Lung (tissue), 12 donors: ENCODE results near the gene PRPH2. TPM values are rescaled to one million over a fixed set of nuclear protein-coding genes. Genes with fewer than 3 reads are reported as not detected.
A peak's percentile ranks its signal among the peaks of the same experiment; 100 is the strongest.

ENCODE experiments used
- ATAC-seq: fragments of 200-7000 bp; cut with Tn5 transposase; one replicate; pipeline ENCODE4 v1.9.1; 2020; ENCODE audit warnings: moderate number of reproducible peaks; ENCODE audit not compliant: insufficient read depth, low FRiP score
- DNase-seq, 3 donors: peaks; one replicate each; pipeline ENCODE4 v3.0.0-alpha.2; 2013 to 2017
- H3K27ac ChIP-seq, 2 donors: one replicate each; pipeline ENCODE4 v1.5.1; 2013; ENCODE audit warnings: mild to moderate bottlenecking in 2 of 2, moderate library complexity in 2 of 2, control low read depth in 1 of 2, inconsistent platforms in 1 of 2, low read depth in 1 of 2, low read length in 1 of 2
- H3K27me3 ChIP-seq, 3 donors: one replicate each; pipeline ENCODE4 v1.5.1; 2013; ENCODE audit warnings: low read length in 2 of 3; ENCODE audit not compliant: control insufficient read depth in 3 of 3, insufficient read depth in 3 of 3
- H3K36me3 ChIP-seq, 4 donors: one replicate each; pipeline ENCODE4 v1.5.1; 2013; ENCODE audit warnings: low read length in 4 of 4, mild to moderate bottlenecking in 1 of 4, moderate library complexity in 1 of 4; ENCODE audit not compliant: control insufficient read depth in 4 of 4, insufficient read depth in 4 of 4
- H3K4me1 ChIP-seq, 5 donors: one replicate each; pipeline ENCODE4 v1.5.1; 2013; ENCODE audit warnings: low read length in 5 of 5, mild to moderate bottlenecking in 2 of 5, moderate library complexity in 1 of 5; ENCODE audit not compliant: control insufficient read depth in 5 of 5, insufficient read depth in 5 of 5
- H3K4me3 ChIP-seq: one replicate; pipeline ENCODE4 v1.5.1; 2013; ENCODE audit warnings: mild to moderate bottlenecking, control low read depth, moderate library complexity
- H3K9ac ChIP-seq, 2 donors: one replicate each; pipeline ENCODE4 v1.5.1; 2013; ENCODE audit warnings: low read length in 2 of 2, control low read depth in 1 of 2; ENCODE audit not compliant: insufficient read depth in 1 of 2
- H3K9me3 ChIP-seq, 4 donors: one replicate each; pipeline ENCODE4 v1.5.1; 2013; ENCODE audit warnings: low read length in 3 of 4, mild to moderate bottlenecking in 1 of 4, moderate library complexity in 1 of 4; ENCODE audit not compliant: control insufficient read depth in 4 of 4, insufficient read depth in 3 of 4
- WGBS, 2 donors: extraction: QIAGEN DNeasy Blood & Tissue Kit; methylation state at CpG; one replicate each; pipeline ENCODE4 v1.1.7; 2013; 5-methylcytosine and 5-hydroxymethylcytosine counted together
- polyA plus RNA-seq, 2 donors: library from polyadenylated mRNA; stranded (reverse); fragments of 200-250 nt; gene quantifications; one replicate each; pipeline ENCODE4 v1.2.1, GENCODE V29; 2013
- total RNA-seq, 2 donors: library from RNA; depleted of rRNA in 1 of 2; stranded (reverse); fragments of >200 nt in 1 of 2; gene quantifications; one replicate each; pipeline ENCODE4 v1.2.1, GENCODE V29; 2014 to 2021
- TF ChIP-seq, protein P1 (sequence below): IDR thresholded peaks from 2 replicates; pipeline ENCODE4 v1.5.1; 2012; ENCODE audit warnings: mild to moderate bottlenecking; ENCODE audit errors: control extremely low read depth, extremely low read depth
- donor health status: control.
- donor health status: control.
- donor health status: Bipolar disorder and iron deficiency.
- donor health status: healthy.
- donor health status: DM: yes; HTN: yes; CAD: no.

PRPH2 gene
- total and polyA plus RNA-seq, 4 donors = 0.31 to 2.6 (median 1.1) TPM

DNA sequence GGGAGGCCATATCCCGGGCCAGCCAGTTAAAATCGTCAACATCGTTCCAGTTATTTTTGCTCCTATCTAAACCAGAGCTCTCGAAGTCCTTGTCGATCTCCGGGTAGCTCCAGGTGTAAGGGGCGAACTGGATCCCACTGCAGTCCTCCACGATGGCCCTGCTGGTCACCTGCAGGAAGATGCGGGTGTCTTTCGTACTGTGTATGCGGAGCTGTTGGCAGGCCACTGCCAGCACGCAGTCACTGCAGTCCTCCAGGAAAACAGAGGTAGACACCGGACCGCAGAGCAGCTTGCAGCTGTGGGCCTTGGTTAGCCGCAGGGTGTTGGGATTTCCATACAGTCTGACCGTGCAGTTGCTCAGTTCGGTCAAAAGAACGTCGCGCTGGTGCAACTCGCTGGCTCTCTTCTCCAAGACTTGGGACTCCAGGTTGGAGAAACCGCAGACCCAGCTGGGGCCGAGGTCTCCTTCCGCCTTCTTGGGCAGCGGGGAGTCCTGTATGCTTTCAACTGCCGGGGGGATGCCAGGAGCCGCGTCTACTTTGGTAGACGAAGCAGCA, 22.8 kb upstream of the PRPH2 start:
- 2 to 3% methylated on average over 29 of the region's 29 CpGs for WGBS, 2 donors
- H3K27ac ChIP-seq = peak overlapping the region; percentile 94 to 100
- peak in 2 of 3 donors; percentile 40 to 51 for DNase-seq
- no peaks in the 10 kb centered on the region for H3K27me3 ChIP-seq
- H3K9me3 ChIP-seq = no peaks in the 10 kb centered on the region
- peaks cover 5 to 26% (median 9%) of the 10 kb centered on the region in 5 donors for H3K4me1 ChIP-seq
- no peaks in the 10 kb centered on the region for H3K36me3 ChIP-seq
- peak overlapping the region; percentile 80 to 95 for H3K9ac ChIP-seq
- ATAC-seq = no peak
- TF ChIP-seq, protein P1, sequence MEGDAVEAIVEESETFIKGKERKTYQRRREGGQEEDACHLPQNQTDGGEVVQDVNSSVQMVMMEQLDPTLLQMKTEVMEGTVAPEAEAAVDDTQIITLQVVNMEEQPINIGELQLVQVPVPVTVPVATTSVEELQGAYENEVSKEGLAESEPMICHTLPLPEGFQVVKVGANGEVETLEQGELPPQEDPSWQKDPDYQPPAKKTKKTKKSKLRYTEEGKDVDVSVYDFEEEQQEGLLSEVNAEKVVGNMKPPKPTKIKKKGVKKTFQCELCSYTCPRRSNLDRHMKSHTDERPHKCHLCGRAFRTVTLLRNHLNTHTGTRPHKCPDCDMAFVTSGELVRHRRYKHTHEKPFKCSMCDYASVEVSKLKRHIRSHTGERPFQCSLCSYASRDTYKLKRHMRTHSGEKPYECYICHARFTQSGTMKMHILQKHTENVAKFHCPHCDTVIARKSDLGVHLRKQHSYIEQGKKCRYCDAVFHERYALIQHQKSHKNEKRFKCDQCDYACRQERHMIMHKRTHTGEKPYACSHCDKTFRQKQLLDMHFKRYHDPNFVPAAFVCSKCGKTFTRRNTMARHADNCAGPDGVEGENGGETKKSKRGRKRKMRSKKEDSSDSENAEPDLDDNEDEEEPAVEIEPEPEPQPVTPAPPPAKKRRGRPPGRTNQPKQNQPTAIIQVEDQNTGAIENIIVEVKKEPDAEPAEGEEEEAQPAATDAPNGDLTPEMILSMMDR = no peak
- H3K4me3 ChIP-seq = peak overlapping the region; percentile 99

DNA sequence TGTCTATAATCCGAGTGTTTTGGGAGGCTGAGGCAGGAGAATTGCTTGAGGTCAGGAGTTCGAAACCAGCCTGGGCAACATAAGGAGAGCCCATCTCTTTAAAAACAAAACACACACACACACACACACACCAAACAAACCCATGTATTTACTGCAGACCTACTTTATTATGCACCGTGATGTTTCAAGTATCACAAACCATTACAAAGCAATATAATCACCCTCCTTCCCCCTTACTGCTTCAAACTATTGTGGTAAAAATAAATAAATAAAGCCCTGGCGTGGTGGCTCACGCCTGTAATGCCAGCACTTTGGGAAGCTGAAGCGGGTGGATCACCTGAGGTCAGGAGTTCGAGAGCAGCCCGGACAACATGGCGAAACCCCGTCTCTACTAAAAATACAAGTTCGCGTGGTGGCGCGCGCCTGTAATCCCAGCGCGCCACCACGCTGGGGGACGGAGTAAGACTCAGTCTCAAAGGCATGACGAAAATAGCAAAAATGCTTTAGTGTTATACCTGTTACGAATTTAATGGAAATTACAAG, 22.0 kb upstream of the PRPH2 start:
- H3K9me3 ChIP-seq = no peaks in the 10 kb centered on the region
- no peaks in the 10 kb centered on the region for H3K36me3 ChIP-seq
- peaks cover 5 to 26% (median 9%) of the 10 kb centered on the region in 5 donors for H3K4me1 ChIP-seq
- ATAC-seq (no peak), DNase-seq (peak in 1 of 3 donors; percentile 19)
- peak overlapping the region; percentile 80 to 95 for H3K9ac ChIP-seq
- H3K27me3 ChIP-seq = no peaks in the 10 kb centered on the region
- H3K4me3 ChIP-seq = peak overlapping the region; percentile 23
- WGBS, 2 donors = 66% methylated on average over 21 of the region's 21 CpGs
- TF ChIP-seq, protein P1 = no peak
- H3K27ac ChIP-seq = no peak overlapping the region

DNA sequence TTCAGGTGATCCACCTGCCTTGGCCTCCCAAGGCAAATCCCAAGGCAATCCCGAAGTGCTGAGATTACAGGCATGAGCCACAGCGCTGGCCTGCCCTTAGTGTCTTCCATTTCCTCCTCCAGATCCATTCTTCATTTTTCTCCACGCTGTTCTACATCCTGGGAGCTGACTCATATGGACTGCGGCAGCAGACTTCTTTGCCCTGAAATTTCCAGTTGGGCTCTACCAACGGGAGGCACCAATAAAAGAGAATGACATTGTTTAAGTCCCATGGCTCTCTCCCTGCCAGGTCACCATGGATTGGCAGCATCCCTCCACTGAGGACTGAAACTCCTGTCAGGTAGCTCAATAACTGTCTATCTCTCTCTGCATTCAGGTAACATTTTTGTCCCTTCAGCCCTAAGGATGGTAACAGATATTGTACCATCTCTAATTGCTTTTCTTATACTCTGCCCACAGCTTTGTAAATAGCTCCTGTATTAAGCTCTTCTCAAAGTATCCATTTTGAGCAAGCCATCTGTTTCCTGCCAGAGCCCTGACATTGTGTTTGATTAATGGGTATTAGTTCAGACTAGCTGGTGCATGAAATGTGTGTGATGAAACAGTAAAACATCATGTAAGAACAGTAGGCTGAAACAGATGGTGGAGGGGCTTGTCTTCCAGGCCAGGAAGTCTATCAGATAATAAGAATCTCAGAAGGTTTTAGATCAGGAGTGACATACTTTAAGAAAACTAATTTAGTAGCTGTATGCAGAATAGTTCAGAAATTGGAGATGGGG, 19.9 kb upstream of the PRPH2 start:
- Histone ChIP-seq H3K9me3 (no peaks in the 10 kb centered on the region), H3K4me3 (no peak overlapping the region), H3K9ac (no peak overlapping the region), H3K27ac (no peak overlapping the region), H3K36me3 (no peaks in the 10 kb centered on the region), H3K4me1 (peaks cover 4 to 13% (median 7%) of the 10 kb centered on the region in 5 donors), H3K27me3 (no peaks in the 10 kb centered on the region)
- ATAC-seq (no peak), DNase-seq (peak in 1 of 3 donors; percentile 30)
- WGBS, 2 donors = 72 to 77% methylated on average over 5 of the region's 5 CpGs
- TF ChIP-seq, protein P1 = no peak
